ENCODE data around the gene HRAS.

HRAS gene

DNA sequence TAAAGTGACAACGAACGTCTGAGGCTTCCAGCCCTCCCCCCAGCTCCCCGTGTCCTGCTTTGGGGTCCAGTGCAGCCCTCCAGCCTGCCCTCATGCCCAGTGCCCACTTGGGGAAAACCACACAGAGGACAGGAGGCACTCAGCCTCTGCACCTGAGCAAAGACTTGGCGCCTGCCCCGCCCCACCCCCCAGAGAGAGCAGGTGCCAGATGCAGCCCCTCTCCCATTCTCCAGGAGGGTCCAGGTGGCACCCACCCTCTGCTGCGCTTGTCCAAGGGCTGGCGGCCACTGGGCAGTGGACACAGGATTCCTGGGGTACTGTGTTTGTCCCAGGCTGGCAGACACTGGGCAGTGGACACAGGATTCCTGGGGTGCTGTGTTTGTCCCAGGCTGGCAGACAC, 44.0 kb downstream of the HRAS start:
- no peak for DNase-seq

DNA sequence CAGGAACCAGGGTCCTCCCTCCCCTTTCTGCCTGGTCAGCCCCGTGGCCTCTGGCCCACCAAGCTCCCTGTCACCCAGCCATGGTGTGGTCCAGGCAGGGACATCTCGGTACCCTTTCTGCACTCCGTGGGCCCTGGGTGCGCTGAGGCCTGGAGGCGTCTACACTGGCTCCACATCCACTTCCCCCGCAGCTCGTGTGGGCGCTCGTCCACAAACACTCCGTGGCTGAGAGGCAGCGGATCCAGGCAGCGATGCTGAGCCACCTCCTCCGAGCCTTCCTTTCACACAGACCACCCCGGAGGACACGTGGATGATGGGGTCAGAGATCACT, 44.5 kb downstream of the HRAS start:
- DNase-seq = no peak

DNA sequence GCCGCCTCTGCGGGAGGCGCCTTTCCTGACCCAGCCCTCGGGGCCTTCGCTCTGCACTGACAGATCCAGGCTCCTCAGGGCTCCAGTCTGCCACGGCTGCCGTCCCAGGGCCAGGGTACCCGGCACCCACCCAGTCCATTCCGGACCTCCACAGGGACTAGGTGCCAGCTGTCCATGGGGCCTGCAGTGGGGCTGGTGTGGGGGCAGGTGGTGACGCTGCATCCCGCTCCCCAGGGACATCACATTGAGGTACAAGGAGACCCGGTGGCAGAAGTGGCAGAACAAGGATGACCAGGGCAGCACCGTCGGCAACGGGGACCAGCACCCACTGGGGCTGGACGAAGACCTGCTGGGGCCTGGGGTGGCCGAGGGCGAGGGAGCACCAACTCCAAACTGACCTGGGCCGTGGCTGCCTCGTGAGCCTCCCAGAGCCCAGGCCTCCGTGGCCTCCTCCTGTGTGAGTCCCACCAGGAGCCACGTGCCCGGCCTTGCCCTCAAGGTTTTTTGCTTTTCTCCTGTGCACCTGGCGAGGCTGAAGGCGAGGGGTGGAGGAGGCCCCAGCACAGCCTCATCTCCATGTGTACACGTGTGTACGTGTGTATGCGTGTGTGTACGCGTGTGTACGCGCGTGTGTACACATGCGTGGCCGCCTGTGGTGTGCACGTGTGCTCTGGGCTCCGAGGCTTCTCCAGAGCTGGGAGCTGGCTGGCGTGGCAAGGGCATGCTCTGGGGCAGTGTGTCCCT, 45.0 kb downstream of the HRAS start:
- no peak for DNase-seq

DNA sequence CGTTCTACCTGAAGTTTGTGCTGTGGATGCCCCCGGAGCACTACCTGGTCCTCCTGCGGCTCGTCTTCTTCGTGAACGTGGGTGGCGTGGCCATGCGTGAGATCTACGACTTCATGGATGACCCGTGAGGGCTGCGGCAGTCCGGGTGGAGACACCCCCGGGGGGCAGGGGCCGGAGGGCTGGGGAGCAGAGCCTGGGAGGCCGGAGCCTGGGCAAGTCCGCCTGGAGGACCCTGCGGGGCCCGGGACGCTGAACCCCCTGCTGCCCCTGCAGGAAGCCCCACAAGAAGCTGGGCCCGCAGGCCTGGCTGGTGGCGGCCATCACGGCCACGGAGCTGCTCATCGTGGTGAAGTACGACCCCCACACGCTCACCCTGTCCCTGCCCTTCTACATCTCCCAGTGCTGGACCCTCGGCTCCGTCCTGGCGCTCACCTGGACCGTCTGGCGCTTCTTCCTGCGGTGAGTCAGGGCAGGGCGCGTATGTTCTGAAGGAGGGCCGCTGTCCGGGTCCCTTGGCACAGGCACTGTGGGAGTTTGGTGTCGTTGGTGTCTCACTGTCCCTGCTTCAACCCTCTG, 45.7 kb downstream of the HRAS start:
- DNase-seq = no peak

DNA sequence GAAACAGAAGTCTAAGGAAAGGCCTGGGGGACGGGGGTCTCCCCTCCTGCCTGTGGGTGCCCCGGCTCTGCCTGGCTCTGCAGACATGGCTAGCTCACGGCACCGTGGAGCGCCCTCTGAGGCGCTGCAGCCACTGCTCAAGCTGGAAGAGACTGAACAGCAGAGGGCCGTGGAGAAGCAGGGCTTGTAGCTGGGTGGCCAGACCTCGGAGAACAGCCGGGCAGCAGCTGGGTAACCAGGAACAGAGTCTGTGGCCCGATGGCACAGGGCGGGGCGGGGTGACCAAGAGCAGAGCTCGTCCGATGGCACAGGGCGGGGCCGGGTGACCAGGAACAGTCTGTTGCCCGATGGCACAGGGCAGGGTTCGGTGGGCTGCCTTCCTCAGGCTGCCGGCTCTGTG, 46.4 kb downstream of the HRAS start:
- DNase-seq = no peak

DNA sequence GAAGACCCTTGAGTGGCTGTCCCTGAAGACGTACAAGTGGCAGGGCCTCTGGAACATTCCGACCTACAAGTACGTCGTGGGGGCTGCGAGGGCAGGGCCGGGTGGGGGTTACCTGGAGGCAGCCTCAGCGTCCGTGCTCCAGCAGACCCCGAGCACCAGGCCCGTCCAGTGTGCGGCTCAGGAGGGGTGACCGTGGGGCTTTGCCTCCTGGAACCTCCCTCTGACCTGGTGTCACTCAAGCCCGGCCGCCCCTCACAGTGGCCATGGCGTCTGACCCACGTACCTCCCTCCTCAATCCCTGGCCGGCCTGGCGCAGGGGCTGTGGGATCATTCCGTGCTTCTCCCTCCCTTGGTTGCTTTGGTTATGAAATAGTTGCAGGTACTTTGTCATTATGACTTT, 46.8 kb downstream of the HRAS start:
- no peak for DNase-seq

DNA sequence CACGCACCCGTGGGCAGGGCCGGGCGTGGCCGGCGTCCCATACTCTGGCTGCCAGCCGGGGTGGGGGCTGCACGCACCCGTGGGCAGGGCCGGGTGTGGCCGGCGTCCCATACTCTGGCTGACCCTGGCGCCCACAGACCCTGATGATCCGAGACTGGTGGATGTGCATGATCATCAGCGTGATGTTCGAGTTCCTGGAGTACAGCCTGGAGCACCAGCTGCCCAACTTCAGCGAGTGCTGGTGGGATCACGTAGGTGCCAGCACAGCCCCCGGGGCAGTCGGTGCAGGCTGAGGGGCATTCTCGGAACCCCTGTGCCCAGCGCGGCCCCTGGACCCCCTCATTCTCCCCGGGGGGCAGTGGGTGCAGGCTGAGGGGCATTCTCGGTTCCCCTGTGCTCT, 47.3 kb downstream of the HRAS start:
- no peak for DNase-seq

DNA sequence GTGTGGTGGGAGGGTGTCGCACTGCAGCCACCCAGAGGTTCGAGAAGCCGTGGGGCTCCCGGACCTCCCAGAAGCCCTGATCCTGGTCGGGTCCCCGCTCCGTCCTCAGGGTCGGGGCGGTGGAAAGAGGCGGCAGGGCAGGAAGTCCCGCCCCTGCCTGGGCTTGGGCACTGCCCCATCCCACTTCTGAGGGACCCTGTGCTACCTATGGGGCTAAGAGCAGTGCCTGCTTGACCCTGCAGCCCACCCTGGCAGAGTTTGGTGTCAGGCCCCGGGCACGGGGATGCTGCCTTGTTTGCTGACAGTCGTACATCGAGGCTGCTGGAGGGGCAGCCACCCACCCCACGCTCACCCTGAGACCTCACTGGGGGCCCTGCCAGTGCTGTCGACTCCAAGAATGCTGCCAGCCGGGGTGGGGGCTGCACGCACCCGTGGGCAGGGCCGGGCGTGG, 47.8 kb downstream of the HRAS start:
- no peak for DNase-seq

DNA sequence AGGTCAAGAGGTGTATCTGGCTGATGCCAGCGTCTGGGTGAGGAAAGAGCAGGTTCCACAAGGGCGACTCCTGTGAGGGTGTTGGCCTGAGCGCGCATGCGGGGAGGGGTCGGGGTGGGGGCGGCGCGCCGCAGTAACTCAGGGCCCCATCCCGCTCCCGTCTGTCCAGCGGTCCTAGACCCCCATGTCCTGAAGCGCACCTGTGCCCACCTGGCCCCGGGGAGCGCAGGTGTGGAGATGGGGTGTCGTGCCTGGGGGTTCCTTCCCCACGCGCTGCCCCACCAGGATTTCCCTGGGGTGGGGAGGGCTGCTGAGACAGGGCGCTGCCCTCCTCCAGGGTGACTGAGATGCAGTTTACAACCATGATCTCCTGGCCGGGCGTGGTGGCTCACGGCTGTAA, 49.2 kb downstream of the HRAS start:
- no peak for DNase-seq

DNA sequence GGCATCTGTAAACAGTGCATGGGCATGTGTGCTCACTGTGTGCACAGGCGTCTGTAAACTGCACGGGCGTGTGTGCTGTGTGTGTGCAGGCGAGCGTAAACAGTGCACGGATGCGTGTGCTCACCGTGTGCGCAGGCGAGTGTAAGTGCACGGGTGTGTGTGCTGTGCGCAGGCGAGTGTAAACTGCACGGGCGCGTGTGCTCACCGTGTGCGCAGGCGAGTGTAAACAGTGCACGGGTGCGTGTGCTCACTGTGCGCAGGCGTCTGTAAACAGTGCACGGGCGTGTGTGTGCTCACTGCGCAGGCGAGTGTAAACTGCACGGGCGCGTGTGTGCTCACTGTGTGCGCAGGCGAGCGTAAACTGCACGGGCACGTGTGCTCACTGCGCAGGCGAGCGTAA, 50.8 kb downstream of the HRAS start:
- no peak for DNase-seq

Measured in T1000 (cell line).